ENCODE data around the gene PPP1R11.
"Not testable (repeated sequence)": the region's sequence is repeated elsewhere in the genome, so short reads cannot be mapped to it uniquely, and the experiment has no call there.

DNA sequence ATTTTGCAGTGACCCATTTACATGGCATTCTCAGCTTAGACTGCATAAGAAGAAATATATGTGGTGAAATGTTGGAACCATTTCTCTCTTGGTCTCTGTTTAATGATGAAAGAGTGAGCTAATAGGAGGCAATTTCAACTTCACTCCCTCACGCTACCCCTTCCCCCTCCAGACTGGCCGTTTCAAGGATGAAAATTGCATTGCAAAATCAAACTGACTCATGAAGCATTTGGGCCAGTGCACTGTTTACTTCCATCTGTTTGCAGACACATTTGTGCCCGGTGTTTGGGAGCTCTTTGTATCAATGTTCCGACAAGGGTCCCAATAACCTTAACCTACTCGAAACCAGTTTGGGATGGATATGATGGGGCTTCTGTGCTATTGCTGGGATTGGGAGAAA lies 33.6 kb upstream of the PPP1R11 start:
- not testable (repeated sequence) for TF ChIP-seq NFYB (IDR thresholded peaks at IDR 0.05; ENCODE audit: extremely low read depth, insufficient read length); ZNF274 (IDR thresholded peaks at IDR 0.05; ENCODE audit: borderline replicate concordance, low read depth, low read length); KLF13 (tag; IDR thresholded peaks at IDR 0.05; ENCODE audit: borderline replicate concordance, low read depth); SNRNP70 (optimal IDR thresholded peaks at IDR 0.05; ENCODE audit: low read depth, low read length); POLR2A (conservative IDR thresholded peaks at IDR 0.05); TCF7L2 (IDR thresholded peaks at IDR 0.05; ENCODE audit: low read depth, low read length); JUN (IDR thresholded peaks at IDR 0.05; ENCODE audit: borderline replicate concordance, low read depth, low read length); JUN (CRISPR knock-in tag; IDR thresholded peaks at IDR 0.05; ENCODE audit: borderline replicate concordance); BHLHE40 (IDR thresholded peaks at IDR 0.05; ENCODE audit: low read length); ELF4 (CRISPR knock-in tag; IDR thresholded peaks at IDR 0.05); GABPA (tag; conservative IDR thresholded peaks at IDR 0.05; ENCODE audit: low read depth); ZNF717 (CRISPR knock-in tag; IDR thresholded peaks at IDR 0.05); ZFX (CRISPR knock-in tag; IDR thresholded peaks at IDR 0.05); ZNF436 (CRISPR knock-in tag; IDR thresholded peaks at IDR 0.05)
- TF ChIP-seq, protein P1, sequence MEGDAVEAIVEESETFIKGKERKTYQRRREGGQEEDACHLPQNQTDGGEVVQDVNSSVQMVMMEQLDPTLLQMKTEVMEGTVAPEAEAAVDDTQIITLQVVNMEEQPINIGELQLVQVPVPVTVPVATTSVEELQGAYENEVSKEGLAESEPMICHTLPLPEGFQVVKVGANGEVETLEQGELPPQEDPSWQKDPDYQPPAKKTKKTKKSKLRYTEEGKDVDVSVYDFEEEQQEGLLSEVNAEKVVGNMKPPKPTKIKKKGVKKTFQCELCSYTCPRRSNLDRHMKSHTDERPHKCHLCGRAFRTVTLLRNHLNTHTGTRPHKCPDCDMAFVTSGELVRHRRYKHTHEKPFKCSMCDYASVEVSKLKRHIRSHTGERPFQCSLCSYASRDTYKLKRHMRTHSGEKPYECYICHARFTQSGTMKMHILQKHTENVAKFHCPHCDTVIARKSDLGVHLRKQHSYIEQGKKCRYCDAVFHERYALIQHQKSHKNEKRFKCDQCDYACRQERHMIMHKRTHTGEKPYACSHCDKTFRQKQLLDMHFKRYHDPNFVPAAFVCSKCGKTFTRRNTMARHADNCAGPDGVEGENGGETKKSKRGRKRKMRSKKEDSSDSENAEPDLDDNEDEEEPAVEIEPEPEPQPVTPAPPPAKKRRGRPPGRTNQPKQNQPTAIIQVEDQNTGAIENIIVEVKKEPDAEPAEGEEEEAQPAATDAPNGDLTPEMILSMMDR (IDR thresholded peaks at IDR 0.05 in 2 of 3, conservative IDR thresholded peaks at IDR 0.05 in 1 of 3; ENCODE audit: insufficient read depth in 2 of 3, low read depth in 1 of 3, low read length in 3 of 3): not testable (repeated sequence)
